ENCODE data around the gene COX4I2. TPM values are rescaled to one million over a fixed set of nuclear protein-coding genes. Genes with fewer than 3 reads are reported as not detected.

COX4I2 gene
- polyA plus RNA-seq, 1 donor from 2014 or later = not detected

GRCh38 chr20:31671324-31671723 lies 33.6 kb downstream of the COX4I2 start:
- H3K4me3 ChIP-seq (ENCODE audit: low read length) = no peak overlapping the region
- H3K9me3 ChIP-seq (ENCODE audit: low read length) = no peaks in the 10 kb centered on the region
- no peak overlapping the region for H2AFZ ChIP-seq (ENCODE audit: low read depth, low read length)
- peaks cover under 1% of the 10 kb centered on the region for H3K36me3 ChIP-seq (ENCODE audit: insufficient read depth, low read length)
- H3K9ac ChIP-seq (ENCODE audit: low read length) = no peak overlapping the region
- H3K27ac ChIP-seq (ENCODE audit: low read length) = no peak overlapping the region
- H3F3A ChIP-seq (ENCODE audit: insufficient read depth, low read length, poor library complexity, severe bottlenecking) = no peaks in the 10 kb centered on the region
- H3K9me2 ChIP-seq (ENCODE audit: insufficient read depth, low read length) = no peaks in the 10 kb centered on the region
- TF ChIP-seq SMC3 (conservative IDR thresholded peaks at IDR 0.05; ENCODE audit: poor library complexity) (no peak), TAF1 (IDR thresholded peaks at IDR 0.05; ENCODE audit: low read depth) (no peak), EZH2 (IDR thresholded peaks at IDR 0.05; ENCODE audit: borderline replicate concordance, insufficient read depth, low read length, poor library complexity, severe bottlenecking) (no peak), MXI1 (conservative IDR thresholded peaks at IDR 0.05; ENCODE audit: poor library complexity, severe bottlenecking) (no peak), POLR2AphosphoS5 (IDR thresholded peaks at IDR 0.05) (no peak), RAD21 (conservative IDR thresholded peaks at IDR 0.05) (no peak), EP300 (conservative IDR thresholded peaks at IDR 0.05; ENCODE audit: poor library complexity, severe bottlenecking) (no peak), CTCF (IDR thresholded peaks at IDR 0.05; ENCODE audit: poor library complexity, severe bottlenecking) (no peak)
- TF ChIP-seq, protein P1, sequence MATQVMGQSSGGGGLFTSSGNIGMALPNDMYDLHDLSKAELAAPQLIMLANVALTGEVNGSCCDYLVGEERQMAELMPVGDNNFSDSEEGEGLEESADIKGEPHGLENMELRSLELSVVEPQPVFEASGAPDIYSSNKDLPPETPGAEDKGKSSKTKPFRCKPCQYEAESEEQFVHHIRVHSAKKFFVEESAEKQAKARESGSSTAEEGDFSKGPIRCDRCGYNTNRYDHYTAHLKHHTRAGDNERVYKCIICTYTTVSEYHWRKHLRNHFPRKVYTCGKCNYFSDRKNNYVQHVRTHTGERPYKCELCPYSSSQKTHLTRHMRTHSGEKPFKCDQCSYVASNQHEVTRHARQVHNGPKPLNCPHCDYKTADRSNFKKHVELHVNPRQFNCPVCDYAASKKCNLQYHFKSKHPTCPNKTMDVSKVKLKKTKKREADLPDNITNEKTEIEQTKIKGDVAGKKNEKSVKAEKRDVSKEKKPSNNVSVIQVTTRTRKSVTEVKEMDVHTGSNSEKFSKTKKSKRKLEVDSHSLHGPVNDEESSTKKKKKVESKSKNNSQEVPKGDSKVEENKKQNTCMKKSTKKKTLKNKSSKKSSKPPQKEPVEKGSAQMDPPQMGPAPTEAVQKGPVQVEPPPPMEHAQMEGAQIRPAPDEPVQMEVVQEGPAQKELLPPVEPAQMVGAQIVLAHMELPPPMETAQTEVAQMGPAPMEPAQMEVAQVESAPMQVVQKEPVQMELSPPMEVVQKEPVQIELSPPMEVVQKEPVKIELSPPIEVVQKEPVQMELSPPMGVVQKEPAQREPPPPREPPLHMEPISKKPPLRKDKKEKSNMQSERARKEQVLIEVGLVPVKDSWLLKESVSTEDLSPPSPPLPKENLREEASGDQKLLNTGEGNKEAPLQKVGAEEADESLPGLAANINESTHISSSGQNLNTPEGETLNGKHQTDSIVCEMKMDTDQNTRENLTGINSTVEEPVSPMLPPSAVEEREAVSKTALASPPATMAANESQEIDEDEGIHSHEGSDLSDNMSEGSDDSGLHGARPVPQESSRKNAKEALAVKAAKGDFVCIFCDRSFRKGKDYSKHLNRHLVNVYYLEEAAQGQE (IDR thresholded peaks at IDR 0.05; ENCODE audit: borderline replicate concordance) = no peak
- H3K79me2 ChIP-seq (replicated peaks; ENCODE audit: insufficient read depth, low read length) = peaks cover 4% of the 10 kb centered on the region
- H3K4me2 ChIP-seq (ENCODE audit: low read length) = no peak overlapping the region
- H3K27me3 ChIP-seq (ENCODE audit: insufficient read depth, low read depth, low read length) = no peaks in the 10 kb centered on the region
- H4K20me1 ChIP-seq (ENCODE audit: insufficient read depth) = no peaks in the 10 kb centered on the region

GRCh38 chr20:31673435-31673834 lies 35.7 kb downstream of the COX4I2 start:
- no peak overlapping the region for H2AFZ ChIP-seq (ENCODE audit: low read depth, low read length)
- TF ChIP-seq RAD21 (conservative IDR thresholded peaks at IDR 0.05) (no peak), MXI1 (conservative IDR thresholded peaks at IDR 0.05; ENCODE audit: poor library complexity, severe bottlenecking) (no peak), EZH2 (IDR thresholded peaks at IDR 0.05; ENCODE audit: borderline replicate concordance, insufficient read depth, low read length, poor library complexity, severe bottlenecking) (no peak), TAF1 (IDR thresholded peaks at IDR 0.05; ENCODE audit: low read depth) (no peak), SMC3 (conservative IDR thresholded peaks at IDR 0.05; ENCODE audit: poor library complexity) (no peak), CTCF (IDR thresholded peaks at IDR 0.05; ENCODE audit: poor library complexity, severe bottlenecking) (no peak), POLR2AphosphoS5 (IDR thresholded peaks at IDR 0.05) (no peak), EP300 (conservative IDR thresholded peaks at IDR 0.05; ENCODE audit: poor library complexity, severe bottlenecking) (no peak)
- TF ChIP-seq, protein P1 (IDR thresholded peaks at IDR 0.05; ENCODE audit: borderline replicate concordance) = no peak
- peaks cover 4% of the 10 kb centered on the region for H3K79me2 ChIP-seq (replicated peaks; ENCODE audit: insufficient read depth, low read length)
- H3K4me3 ChIP-seq (ENCODE audit: low read length) = no peak overlapping the region
- H4K20me1 ChIP-seq (ENCODE audit: insufficient read depth) = no peaks in the 10 kb centered on the region
- H3K9me2 ChIP-seq (ENCODE audit: insufficient read depth, low read length) = no peaks in the 10 kb centered on the region
- no peaks in the 10 kb centered on the region for H3F3A ChIP-seq (ENCODE audit: insufficient read depth, low read length, poor library complexity, severe bottlenecking)
- no peaks in the 10 kb centered on the region for H3K36me3 ChIP-seq (ENCODE audit: insufficient read depth, low read length)
- no peak overlapping the region for H3K4me2 ChIP-seq (ENCODE audit: low read length)
- H3K27me3 ChIP-seq (ENCODE audit: insufficient read depth, low read depth, low read length) = no peaks in the 10 kb centered on the region
- H3K9me3 ChIP-seq (ENCODE audit: low read length) = no peaks in the 10 kb centered on the region
- H3K9ac ChIP-seq (ENCODE audit: low read length) = no peak overlapping the region
- no peak overlapping the region for H3K27ac ChIP-seq (ENCODE audit: low read length)

Data from neural cell (in vitro differentiated cells).